Activated CD8-positive, alpha-beta memory T cell treated with anti-CD3 and anti-CD28 coated beads, Interleukin-2, amount 50 U/mL, for 1 hour (primary cell): ENCODE measurements around the gene HGFAC.

Experiments used
- DNase-seq: peaks from one replicate; pipeline ENCODE4 v3.0.0-alpha.2; 2020; ENCODE audit errors: extremely low read depth

HGFAC gene

DNA sequence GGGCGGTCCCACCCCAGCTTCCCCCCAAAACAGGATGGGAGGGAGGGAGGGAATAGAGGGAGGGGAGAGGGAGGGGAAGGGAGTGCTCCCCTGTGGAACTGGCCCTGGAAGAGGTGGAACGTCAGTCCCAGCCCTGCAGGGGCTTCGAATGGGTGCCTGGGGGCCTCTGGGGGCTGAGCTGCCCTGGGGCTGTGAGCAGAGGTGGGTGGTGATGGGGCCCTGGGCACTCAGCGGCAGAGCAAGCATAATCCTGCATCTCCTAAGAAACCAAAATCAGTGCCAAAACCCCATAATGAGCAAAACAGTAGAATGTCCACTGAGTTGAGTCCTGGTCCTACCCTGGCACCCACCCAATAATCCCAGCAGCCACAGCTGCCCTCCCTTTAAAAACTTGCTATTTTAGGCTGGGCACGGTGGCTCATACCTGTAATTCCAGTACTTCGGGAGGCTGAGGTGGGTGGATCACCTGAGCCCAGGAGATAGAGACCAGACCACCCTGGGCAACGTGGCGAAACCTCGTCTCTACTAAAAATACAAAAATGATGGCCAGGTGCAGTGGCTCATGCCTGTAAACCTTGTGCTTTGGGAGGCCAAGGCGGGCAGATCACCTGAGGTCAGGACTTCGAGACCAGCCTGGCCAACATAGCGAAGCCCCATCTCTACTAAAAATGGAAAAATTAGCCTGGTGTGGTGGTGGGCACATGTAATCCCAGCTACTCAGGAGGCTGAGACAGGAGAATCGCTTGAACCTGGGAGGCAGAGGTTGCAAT lies 32.4 kb downstream of the HGFAC start:
- no peak for DNase-seq

DNA sequence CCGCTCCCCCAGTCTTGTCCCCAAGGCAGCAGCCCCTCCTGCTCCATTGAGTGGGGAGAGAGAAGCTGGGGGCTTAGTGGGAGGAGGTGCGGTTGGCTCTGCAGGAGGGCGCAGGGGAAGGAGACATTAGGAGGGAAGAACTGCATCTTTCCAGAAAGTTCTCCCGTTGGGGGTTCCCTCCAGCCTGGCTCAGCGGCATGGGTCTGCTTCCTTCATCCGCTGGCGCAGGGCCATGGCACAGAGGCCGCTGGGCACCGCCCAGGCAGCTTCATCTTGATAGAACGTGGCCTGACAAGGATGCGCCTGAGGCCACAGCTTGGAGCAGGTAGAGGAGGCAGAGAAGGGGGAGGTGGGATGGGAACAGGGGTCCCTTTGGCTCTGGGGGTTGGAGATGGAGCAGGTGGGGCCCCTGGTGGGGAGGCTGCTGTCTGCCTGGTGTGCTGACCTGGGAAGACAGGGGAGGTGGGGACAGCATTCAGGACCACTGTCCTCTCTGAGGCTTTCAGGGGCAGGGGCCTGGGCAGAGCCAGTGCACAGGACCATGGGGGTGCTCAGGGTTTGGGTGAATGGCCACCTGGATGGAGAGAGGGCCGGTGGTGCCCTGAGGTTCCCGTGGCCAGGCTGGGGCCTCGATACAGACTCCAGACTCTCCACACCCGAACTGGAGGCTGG lies 33.4 kb downstream of the HGFAC start:
- no peak for DNase-seq

DNA sequence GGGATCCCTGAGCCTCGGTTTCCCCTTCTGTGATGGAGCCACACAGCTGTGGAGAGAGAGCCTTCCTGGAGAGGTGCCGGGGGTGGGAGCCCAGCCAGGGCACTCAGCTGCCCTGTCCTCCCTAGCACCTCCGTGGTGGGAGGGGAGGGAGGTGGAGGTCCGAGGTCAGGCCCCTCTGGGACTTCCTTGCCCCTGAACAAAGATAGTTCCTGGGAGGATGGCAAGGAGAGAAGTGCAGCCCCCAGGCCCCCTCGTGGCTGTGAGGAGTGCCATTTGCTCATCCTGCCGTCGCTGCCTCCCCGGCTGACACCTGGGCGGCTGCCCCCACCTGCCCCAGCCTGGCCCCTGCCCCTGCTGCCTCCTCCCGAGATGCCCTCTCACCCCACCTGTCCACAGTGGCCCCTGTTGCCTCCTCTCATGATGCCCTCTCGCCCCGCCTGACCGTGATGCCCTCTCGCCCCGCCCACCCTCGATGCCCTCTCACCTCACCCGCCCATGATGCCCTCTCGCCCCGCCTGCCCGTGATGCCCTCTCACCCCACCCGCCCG lies 34.0 kb downstream of the HGFAC start:
- no peak for DNase-seq

DNA sequence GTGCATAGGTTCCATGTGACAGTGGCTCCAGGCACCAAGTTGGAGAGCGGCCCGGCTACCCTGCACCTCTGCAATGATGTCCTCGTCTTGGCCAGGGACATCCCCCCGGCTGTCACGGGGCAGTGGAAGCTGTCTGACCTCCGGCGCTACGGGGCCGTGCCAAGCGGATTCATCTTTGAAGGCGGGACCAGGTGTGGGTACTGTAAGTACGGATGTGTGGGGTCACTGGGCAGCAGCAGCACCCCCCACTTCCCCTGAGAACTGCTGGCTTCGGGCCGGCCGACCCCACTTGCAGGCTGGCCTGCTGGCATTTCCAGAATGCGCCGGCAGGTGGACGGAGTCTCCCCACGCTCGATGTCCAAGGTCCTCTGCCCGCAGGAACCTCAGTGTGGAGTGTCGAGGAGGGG lies 34.6 kb downstream of the HGFAC start:
- no peak for DNase-seq

DNA sequence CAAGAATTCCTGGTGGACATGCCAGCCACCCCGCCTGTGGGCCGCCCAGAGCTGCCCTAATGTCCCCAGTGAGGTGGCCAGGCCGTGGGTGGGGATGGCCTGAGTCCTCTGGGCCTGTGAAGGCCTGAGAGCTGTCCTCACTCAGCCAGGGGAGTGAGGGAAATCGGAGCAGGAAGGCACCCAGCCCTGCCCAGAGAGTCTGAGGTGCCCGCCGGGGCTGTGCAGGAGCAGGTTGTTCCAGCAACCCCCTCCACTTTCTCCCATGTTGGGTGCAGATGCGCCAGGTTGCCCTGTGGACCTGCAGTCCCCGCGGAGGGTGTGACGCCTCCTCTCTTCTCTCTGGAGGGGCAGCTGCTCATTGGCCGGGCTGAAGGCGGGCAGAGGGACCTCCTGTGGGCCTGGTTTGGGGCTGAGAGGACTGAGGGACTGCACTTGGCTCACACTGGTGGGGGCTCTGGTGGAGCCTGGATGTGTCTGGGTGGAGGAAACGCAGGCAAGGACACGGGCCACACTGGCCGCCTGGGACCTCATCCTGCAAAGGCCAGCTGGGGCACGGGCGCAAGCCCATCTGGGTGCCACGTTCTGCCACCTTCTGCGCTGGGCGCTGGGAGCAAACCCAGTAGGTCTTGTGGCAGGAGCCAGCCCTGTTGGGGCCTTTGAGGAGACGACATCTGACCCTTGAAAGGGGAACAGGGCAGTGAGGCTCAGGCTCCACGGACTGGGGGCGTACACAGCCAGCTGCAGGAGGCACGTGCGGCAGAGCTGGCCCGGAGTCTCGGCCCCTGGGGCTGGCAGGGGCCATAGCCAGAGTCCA lies 35.4 kb downstream of the HGFAC start:
- no peak for DNase-seq

DNA sequence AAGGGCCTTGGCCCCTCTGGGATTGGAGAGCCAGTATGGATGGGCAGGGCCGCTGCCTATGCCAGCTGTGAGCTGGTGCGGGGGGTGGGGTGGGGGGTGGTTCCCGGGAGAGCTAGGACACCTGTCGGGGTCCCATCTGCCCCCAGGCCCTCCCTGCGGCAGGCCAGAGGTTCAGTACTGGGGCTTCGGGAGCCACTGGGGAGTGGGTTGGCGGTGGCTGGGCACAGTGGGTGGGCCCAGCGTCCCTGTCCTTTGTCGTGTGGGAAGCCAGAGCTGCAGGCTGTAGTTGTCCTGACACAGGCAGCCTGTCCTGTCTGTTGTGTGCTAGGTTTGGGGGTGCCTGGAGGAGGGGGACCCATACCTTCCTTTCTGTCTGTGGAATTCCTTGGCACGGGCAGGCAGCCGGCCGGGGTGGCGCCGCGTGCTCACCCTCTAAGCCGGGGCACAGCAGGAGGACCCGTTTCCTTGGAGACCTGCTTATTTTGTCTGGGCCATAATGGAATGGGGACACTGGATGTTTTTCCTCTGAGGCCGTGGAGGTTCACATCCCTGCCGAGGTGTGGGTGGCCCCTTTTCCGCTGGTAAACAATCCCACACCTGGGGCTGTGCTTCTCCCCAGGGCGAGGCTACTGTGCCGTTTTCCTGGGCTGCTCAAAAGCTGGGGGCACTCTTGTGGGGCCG lies 36.1 kb downstream of the HGFAC start:
- DNase-seq, result no peak

DNA sequence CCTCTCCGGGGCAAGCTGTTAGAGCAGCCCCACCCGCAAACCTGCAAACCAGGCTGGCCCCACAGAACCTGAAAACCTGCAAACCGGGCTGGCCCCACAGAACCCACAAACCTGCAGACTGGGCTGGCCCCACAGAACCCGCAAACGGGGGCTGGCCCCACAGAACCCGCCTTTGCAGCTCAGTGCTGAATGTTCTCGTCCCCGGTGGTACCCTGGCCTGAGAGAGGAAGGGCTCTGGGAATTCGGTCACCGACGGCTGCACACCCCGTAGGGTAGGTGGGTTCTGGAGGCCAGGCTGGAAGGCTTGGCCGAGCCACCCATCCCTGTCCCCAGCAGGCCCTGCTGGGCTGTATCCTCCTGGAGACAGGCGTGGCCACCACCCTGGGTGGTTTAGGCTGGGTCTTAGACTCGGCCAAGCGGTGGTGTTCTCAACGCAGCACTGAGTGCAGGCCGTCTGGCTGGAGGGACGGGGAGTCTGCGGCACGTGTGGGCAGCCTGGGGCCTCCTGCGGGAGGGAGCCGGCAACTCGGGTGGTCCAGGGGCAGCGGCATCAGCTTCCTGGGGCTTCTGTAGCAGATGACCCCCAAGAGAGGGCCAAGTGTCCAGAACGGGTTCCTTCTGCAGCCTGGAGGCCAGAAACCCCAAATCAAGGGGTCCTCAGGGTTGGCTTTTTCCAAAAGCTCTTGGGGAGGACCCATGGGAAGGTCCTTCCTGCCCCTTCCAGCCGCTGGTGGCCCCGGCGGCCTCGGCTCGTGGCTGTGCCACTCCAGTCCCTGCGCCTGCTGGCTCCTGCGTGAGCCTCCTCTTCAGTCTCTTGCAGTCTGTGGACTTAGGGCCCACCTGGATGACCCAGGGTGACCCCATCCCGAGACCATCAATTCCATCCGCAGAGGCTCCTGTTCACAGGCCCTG lies 36.9 kb downstream of the HGFAC start:
- DNase-seq, result no peak

DNA sequence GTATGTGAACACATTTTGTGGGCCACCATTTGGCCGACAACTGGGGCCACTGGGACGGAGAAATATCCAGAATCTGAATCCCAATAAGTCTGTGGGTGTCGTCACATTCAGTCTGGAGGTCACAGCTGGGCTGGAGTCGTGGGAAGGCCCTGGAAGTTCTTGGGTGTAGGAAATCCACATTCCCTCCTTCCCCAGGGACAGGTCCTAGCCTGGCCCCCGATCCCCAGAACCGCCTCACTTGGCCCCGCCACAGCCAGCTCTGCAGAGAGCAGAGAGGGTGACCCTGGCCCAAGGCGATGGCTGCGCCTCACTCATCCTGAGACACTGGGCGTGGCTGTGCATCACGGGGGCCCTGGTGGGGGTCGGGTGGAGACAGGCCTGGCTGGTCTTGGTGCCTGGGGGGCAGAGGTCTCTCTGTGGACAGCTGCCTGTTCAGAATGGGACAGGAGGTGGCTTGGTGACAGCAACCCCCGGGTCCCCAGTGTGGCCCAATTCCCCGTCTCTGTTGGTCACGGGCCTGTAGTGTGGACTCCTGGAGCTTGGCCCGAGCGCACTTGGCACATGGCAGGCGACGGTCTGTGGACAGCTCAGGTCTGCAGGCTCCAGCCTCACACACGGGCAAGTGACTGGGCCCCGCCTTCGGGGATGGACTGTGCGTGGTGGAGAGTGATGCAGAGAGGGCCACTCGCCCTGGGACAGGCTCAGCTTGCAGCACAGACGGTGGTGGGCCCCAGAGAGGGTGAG lies 37.8 kb downstream of the HGFAC start:
- no peak for DNase-seq

DNA sequence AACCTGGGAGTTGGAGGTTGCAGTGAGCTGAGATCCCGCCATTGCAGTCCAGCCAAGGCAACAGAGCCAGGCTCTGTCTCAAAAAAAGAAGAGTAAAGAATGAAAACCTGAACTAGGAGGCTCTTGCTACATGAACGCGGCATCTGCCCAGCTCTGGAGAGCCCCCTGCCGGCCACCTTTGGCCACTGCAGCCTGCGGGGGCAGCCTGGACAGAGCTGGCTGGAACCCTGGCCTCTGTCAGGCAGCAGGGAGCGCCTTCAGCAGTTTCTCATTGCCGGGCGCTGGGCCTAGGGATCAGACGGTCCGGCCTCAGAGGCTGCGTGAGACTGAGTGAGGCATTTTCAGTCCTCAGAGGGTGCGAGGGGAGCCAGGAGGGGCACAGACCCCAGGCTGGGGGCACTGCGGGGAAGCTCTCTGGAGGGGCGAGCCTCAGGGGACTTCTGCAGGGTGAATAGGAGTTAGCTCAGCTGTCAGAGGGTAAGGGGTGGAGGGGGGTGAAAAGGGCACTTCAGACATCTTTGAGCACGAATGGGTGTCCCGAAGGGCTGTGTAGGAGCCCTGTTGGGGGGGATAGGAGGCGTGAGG lies 38.9 kb downstream of the HGFAC start:
- DNase-seq, result no peak

DNA sequence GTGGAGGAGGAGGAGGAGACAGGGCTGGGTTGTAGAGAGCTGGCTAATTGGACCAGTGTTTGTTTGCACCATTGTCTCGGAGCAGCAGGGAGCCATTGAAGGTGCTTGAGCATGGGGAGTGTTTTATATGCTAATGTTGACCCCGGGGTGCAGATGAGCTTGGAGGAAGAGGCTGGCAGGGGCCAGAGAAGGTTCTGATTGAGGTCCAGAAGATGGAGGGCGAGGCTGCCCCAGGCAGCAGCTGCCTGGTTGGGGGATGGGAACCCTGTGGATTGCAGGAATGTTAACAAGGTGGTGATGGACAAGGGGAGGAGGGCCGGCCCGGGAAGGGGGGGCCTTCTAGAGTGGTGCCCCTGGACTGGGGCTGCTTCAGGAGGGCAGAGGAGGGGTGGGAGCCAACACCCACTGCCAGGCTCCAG lies 39.4 kb downstream of the HGFAC start:
- DNase-seq, result no peak

DNA sequence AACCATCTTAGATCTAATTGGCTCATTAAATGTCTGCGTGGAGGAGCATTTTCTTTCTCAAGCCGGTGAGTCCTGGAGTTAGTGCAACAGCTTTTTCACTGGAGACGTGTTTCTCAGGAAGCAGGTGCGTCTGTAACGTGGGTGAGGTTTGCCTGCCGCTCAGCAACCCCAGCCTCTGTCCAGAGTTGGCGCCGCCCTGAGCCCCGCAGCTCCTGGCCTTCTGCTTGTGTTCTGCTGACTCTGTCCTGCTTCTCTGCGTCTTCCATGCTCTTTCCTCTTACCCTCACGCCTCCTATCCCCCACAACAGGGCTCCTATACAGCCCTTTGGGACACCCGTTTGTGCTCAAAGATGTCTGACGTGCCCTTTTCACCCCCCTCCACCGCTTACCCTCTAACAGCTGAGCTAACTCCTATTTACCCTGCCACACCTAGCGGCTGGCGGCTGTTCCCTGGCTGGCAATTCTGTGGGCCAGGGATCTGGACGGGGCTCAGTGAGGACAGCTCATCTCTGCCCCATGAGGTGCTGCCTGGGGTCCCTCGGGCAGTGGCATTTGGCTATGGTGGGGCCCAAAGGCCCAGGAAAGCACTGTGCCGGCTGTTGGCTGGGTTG lies 40.1 kb downstream of the HGFAC start:
- DNase-seq, result no peak

DNA sequence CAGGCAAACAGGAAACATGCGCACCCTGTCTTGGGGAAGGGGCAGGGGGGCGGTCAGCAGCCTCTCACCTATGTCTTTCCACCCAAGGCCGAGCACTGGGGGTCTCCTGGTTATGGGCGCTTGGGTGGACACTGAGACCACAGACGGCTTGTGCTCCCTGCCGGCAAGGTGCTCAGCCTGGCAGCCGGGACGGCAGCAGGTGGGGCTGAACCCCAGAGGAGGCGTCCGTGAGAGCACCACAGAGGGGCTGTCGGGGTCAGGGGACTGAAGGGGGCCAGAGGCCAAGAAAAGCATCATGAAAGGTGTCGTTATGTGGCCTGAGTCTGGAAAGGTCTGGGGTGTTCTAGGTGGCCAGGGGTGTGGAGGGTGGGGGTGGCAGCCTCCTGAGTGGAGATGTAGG lies 40.9 kb downstream of the HGFAC start:
- DNase-seq, result no peak

DNA sequence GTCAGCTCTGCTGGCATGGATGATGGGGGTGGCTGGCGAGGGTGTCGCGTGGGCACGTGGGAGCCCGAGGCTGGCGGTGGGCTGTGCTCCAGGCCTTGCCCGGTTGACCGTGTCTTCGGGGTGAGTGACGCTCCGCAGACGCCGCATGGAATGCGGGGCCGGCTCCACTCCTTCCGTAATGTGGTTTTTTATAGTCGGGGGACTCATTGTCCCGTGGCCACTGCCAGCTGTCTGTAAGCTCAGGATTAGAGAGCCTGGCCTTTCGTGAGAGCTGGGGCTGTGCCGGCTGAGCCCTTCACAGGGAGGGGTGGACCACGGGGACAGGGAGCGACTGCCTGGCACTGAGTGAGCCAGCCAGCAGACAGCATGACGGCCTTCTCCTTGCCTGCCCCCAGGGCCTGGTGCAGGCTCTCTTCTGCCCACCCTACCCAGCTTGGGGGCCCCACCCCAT lies 41.7 kb downstream of the HGFAC start:
- DNase-seq, result no peak

DNA sequence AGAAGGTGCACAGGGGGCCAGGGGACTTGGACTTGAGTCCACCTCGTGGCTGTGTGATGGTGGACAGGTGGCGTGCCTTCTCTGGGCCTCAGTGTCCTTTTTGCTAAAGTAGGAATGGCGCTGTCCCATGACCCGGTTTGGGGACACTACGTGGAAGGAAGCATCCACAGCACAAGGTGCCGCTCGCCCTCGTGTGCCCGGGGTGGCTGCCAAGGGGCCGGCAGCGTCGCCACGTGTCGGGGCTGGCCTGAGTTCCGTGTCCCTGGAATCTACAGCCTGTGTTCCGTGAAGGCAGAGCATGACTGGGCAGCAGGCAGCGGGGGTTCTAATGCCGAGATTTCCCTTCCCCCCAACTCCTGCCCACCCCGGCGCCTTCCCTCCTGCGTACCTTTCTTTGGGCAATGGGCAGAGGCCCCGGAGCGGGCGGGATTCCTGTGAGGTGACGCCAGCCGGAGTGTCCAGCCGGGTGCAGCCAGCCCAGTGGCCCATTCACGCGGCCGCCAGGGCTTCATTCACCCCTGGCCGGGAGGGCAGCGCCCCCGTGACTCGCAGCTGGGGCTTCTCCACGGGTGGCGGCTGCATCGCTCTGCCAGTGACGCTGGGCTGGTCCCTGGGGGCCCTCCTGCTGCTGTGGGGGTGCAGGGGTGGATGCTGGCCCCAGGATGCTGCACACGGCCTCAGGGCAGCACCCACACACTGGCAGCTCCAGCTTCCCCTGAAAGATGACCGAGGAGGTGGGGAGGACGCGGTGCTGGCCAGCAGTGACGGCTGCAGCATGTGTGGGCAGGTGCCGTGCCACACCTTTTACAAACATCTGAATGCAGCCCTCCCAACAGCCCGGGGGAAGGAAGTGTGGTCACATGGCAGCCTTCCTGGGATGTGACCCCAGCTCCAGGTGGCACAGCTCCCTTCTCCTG lies 42.5 kb downstream of the HGFAC start:
- no peak for DNase-seq

DNA sequence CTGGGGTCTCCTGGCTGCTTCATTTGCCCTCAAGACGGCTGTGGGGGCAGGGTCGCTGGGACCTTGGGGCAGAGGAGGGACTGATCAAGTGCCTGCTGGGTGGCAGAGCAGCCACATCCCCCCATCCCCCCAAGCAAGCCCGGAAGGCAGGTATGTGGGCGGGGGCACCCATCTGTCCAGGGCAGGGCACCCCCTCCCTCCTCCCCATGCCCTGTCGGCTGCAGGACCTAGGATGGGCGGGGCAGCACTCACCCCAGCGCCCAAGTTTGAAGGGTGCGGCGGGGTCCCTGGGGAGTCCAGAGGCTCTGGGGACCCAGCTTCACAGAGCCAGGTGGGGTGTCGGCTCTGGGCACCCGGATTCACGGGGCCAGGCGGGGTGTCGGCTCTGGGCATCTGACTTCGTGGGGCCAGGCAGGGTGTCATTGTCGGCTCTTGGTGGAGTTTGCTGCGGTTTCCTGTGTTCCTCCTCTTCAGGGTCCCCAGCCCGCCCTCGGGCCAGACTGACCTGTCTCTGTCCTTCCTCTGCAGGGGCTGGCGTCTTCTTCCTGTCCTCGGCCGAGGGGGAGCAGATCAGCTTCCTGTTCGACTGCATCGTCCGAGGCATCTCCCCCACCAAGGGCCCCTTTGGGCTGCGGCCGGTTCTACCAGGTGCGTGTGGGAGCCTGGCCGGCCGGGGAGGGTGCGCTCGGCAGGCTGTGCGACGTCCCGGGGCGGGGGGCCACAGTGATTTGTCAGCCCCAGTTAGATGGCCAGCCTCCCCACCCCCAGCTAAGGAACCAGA lies 43.4 kb downstream of the HGFAC start:
- DNase-seq, result no peak

DNA sequence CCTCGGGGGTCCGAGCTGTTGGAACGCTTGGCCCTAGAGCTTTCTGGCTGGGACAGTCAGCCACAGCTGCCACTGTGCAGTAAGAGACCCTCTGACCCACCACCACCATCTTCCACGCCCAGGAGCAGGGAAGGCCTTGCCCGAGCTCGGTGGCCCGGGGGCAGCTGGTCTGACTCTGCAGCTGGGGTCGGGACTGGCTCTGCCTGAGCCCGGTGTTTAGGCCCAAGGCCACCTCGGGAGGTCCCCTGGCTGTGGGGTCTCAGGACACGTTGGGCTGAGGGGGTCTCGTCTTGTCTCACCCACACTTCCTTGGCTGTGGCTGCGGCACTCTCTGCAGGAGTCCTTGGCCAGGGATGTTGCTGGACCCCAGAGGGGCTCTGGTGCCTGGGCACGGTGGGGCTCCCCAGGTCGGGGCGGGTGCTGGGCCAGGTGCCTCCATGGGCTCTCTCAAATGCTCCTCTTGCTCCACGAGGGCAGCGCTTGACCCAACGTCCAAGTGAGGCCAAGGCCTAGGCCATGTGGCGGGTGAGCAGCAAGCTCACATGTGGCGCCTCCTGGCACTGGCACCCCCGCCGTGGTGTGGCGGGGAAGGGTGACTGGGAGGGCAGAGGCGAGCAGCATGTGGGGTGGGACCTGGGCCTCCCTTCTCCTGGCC lies 44.2 kb downstream of the HGFAC start:
- no peak for DNase-seq
